IMR-90 (cell line): ENCODE data around the gene RRP36. TPM values are rescaled to one million over a fixed set of nuclear protein-coding genes. Genes with fewer than 3 reads are reported as not detected.
"Not testable (repeated sequence)": the region's sequence is repeated elsewhere in the genome, so short reads cannot be mapped to it uniquely, and the experiment has no call there.

ENCODE experiments used
- ATAC-seq: fragments of 200-7000 bp; cut with Tn5 transposase; 2 replicates; pipeline ENCODE4 v1.9.1; 2020; ENCODE audit warnings: low read depth, mild to moderate bottlenecking, moderate library complexity
- BruUV-seq: library from RNA; stranded (reverse); fragments of 400-500 nt; replicated peaks from 2 replicates; lab custom pipeline; 2021; lab: Mats Ljungman, UMichigan
- CTCF ChIA-PET: fragments of 300-600 bp; formaldehyde crosslinking; extraction: SDS; loops from one replicate; lab custom pipeline; 2021; ENCODE audit warnings: antibody characterized with exemption; lab: Yijun Ruan, JAX
- POLR2A ChIA-PET: fragments of 300-600 bp; sonication (Branson Sonifier 250); formaldehyde crosslinking; loops from one replicate; lab custom pipeline; 2022; ENCODE audit warnings: antibody characterized with exemption; ENCODE audit not compliant: unreplicated experiment; lab: Charles Lee
- DNase-seq: peaks from one replicate; pipeline ENCODE4 v3.0.0; 2013
- H2AFZ ChIP-seq: replicated peaks from 2 replicates; pipeline ENCODE3; 2013; ENCODE audit warnings: low read length, mild to moderate bottlenecking; ENCODE audit not compliant: poor library complexity
- H2AK5ac ChIP-seq: 2 replicates; pipeline ENCODE4 v1.6.1; 2013; ENCODE audit warnings: low read depth, low read length, inconsistent platforms
- H2AK9ac ChIP-seq: replicated peaks from 2 replicates; pipeline ENCODE3; 2013; ENCODE audit warnings: mild to moderate bottlenecking, low read depth, low read length, moderate library complexity; ENCODE audit not compliant: poor library complexity
- H2BK120ac ChIP-seq: 2 replicates; pipeline ENCODE4 v1.6.1; 2013; ENCODE audit warnings: low read depth, low read length, inconsistent platforms
- H2BK15ac ChIP-seq: 3 replicates; pipeline ENCODE4 v1.6.1; 2013; ENCODE audit warnings: low read depth, low read length, inconsistent platforms
- H2BK20ac ChIP-seq: 2 replicates; pipeline ENCODE4 v1.6.1; 2013; ENCODE audit warnings: low read depth, mild to moderate bottlenecking, inconsistent platforms, low read length, moderate library complexity
- H2BK5ac ChIP-seq: 2 replicates; pipeline ENCODE4 v1.6.1; 2013; ENCODE audit warnings: mild to moderate bottlenecking, low read depth, low read length, inconsistent platforms; ENCODE audit not compliant: poor library complexity, severe bottlenecking
- H3K14ac ChIP-seq: replicated peaks from 2 replicates; pipeline ENCODE4 v1.6.1; 2013; ENCODE audit warnings: low read depth, low read length, inconsistent platforms
- H3K18ac ChIP-seq: 2 replicates; pipeline ENCODE4 v1.6.1; 2013; ENCODE audit warnings: low read depth, low read length, control low read depth
- H3K23ac ChIP-seq: 2 replicates; pipeline ENCODE4 v1.6.1; 2013; ENCODE audit warnings: low read depth, low read length, inconsistent platforms
- H3K27ac ChIP-seq: 2 replicates; pipeline ENCODE4 v1.5.1; 2013; ENCODE audit warnings: mild to moderate bottlenecking, control low read depth, low read length; ENCODE audit not compliant: insufficient read depth
- H3K27me3 ChIP-seq: 2 replicates; pipeline ENCODE4 v1.6.1; 2013; ENCODE audit warnings: low read length; ENCODE audit not compliant: control insufficient read depth, insufficient read depth
- H3K36me3 ChIP-seq: 2 replicates; pipeline ENCODE4 v1.6.1; 2013; ENCODE audit warnings: low read length, mixed read lengths; ENCODE audit not compliant: control insufficient read depth, insufficient read depth
- H3K4ac ChIP-seq: 2 replicates; pipeline ENCODE4 v1.6.1; 2013; ENCODE audit warnings: low read depth, low read length, inconsistent platforms
- H3K4me1 ChIP-seq: 2 replicates; pipeline ENCODE4 v1.6.1; 2013; ENCODE audit warnings: low read length, mixed read lengths; ENCODE audit not compliant: control insufficient read depth, insufficient read depth
- H3K4me2 ChIP-seq: 2 replicates; pipeline ENCODE4 v1.6.1; 2013; ENCODE audit warnings: low read depth, mild to moderate bottlenecking, control low read depth, low read length, moderate library complexity
- H3K4me3 ChIP-seq: 2 replicates; pipeline ENCODE4 v1.5.1; 2013; ENCODE audit warnings: low read depth, mild to moderate bottlenecking, control low read depth, low read length, moderate library complexity; ENCODE audit not compliant: insufficient read depth
- H3K56ac ChIP-seq: 2 replicates; pipeline ENCODE4 v1.6.1; 2013; ENCODE audit warnings: low read length, inconsistent platforms; ENCODE audit not compliant: insufficient read depth; ENCODE audit errors: extremely low read depth
- H3K79me1 ChIP-seq, 2 experiments: 2 replicates each; pipeline ENCODE4 v1.6.1; 2013; ENCODE audit warnings: low read length in 2 of 2, inconsistent platforms in 1 of 2, low read depth in 1 of 2
- H3K9ac ChIP-seq: 2 replicates; pipeline ENCODE4 v1.6.1; 2013; ENCODE audit warnings: low read depth, low read length, control low read depth
- H3K9me1 ChIP-seq: 2 replicates; pipeline ENCODE4 v1.6.1; 2013; ENCODE audit warnings: low read length, inconsistent platforms; ENCODE audit not compliant: insufficient read depth
- H3K9me3 ChIP-seq: 2 replicates; pipeline ENCODE4 v1.6.1; 2013; ENCODE audit warnings: low read length; ENCODE audit not compliant: control insufficient read depth, insufficient read depth
- H4K20me1 ChIP-seq: 2 replicates; pipeline ENCODE4 v1.6.1; 2013; ENCODE audit warnings: low read length, inconsistent platforms; ENCODE audit not compliant: insufficient read depth
- H4K5ac ChIP-seq: 2 replicates; pipeline ENCODE4 v1.6.1; 2013; ENCODE audit warnings: mild to moderate bottlenecking, low read depth, low read length, control low read depth
- H4K8ac ChIP-seq, 2 experiments: 2 replicates each; pipeline ENCODE4 v1.6.1; 2013; ENCODE audit warnings: low read depth in 2 of 2, low read length in 2 of 2, control low read depth in 1 of 2, inconsistent platforms in 1 of 2
- H4K91ac ChIP-seq: 2 replicates; pipeline ENCODE4 v1.6.1; 2013; ENCODE audit warnings: low read depth, low read length, inconsistent platforms; ENCODE audit not compliant: insufficient read depth
- CTCF ChIP-seq: conservative IDR thresholded peaks from 2 replicates; pipeline ENCODE4 v1.5.1; 2012; ENCODE audit warnings: mild to moderate bottlenecking, low read depth, low read length, improper control_type of control experiment
- WGBS, 2 experiments: methylation state at CpG; one replicate each; pipeline versions ENCODE4 v1.1.5 to v1.1.7; 2013; ENCODE audit warnings: missing lambda C conversion rate in 2 of 2; ENCODE audit not compliant: insufficient read length in 1 of 2; ENCODE audit errors: extremely low coverage in 2 of 2; 5-methylcytosine and 5-hydroxymethylcytosine counted together
- dilution Hi-C: fragments of 300-500 bp; cut with HindIII; formaldehyde crosslinking; loops from one replicate; pipeline ENCODE4 v1.14.3; 2018; ENCODE audit warnings: low sequenced_read_pairs; ENCODE audit not compliant: unreplicated experiment
- in situ Hi-C: fragments of 300-500 bp; cut with MboI; formaldehyde crosslinking; loops from 3 replicates; pipeline ENCODE4 v1.14.3; 2019; ENCODE audit warnings: low sequenced_read_pairs, inconsistent platforms, mixed read lengths
- intact Hi-C: fragments of 100-400 bp; cut with micrococcal nuclease; formaldehyde crosslinking; loops from 2 replicates; pipeline ENCODE4 v1.10.0; 2022
- polyA plus RNA-seq, 3 experiments: library from polyadenylated mRNA; depleted of rRNA; stranded (reverse); fragments of >200 nt; gene quantifications; 2 replicates each; pipeline ENCODE4 v1.2.3, GENCODE V29; 2012; ENCODE audit warnings: low replicate concordance in 1 of 3
- total RNA-seq: library from RNA; depleted of rRNA; stranded (reverse); fragments of >200 nt; gene quantifications from 2 replicates; pipeline ENCODE4 v1.2.3, GENCODE V29; 2012

Gene RRP36
- total and polyA plus RNA-seq, 2 of the 4 experiments (the other 2 are of a cell fraction), result 54.3 to 106 TPM

GRCh38 chr6:43040542-43041257 lies 19.3 kb downstream of the RRP36 start (continued):
- TF ChIP-seq CTCF, result no peak

GRCh38 chr6:43041475-43041874 lies 20.1 kb downstream of the RRP36 start:
- not testable (repeated sequence) for DNase-seq
- POLR2A ChIA-PET, result interaction anchor here (0.6 kb wide), 1 partner anchor 357 kb away, joined by 18 read pairs; no protein-coding TSS in a partner anchor

More at GRCh38 chr6:43041475-43041874, 20.1 kb downstream of the RRP36 start:
- H3K4me2 ChIP-seq, H2BK15ac ChIP-seq, H3K4me1 ChIP-seq, H2AK5ac ChIP-seq, H3K9me1 ChIP-seq, H3K23ac ChIP-seq, H3K4me3 ChIP-seq, H3K9ac ChIP-seq, H2BK120ac ChIP-seq, dilution Hi-C loops, H4K8ac ChIP-seq, H3K4ac ChIP-seq, H3K56ac ChIP-seq, BruUV-seq, ATAC-seq, H2BK20ac ChIP-seq, H3K9me3 ChIP-seq, H3K27ac ChIP-seq, H4K91ac ChIP-seq, H2BK5ac ChIP-seq, H3K14ac ChIP-seq, H3K18ac ChIP-seq, H2AK9ac ChIP-seq, intact Hi-C loops, in situ Hi-C loops, H3K27me3 ChIP-seq, H4K5ac ChIP-seq, H2AFZ ChIP-seq, H4K20me1 ChIP-seq: not testable (repeated sequence)
- CTCF ChIA-PET, result interaction anchor here (0.6 kb wide), 1 partner anchor 9 kb away, joined by 3 read pairs; no protein-coding TSS in a partner anchor
- WGBS, 2 experiments, result 70% methylated on average over 2 of the region's 8 CpGs; no CpG with 5 or more reads in 1 of the 2 experiments
- Histone ChIP-seq H3K36me3 (peaks cover 74% of the 10 kb centered on the region), H3K79me1 (peaks cover 3 to 12% of the 10 kb centered on the region in 2 experiments; a peak in 1 of 4 replicates)
